ENCODE results near the gene WHRN. TPM values are rescaled to one million over a fixed set of nuclear protein-coding genes. Genes with fewer than 3 reads are reported as not detected.

Gene WHRN
- total RNA-seq, 1 donor from 2014 or later, result 3.2 TPM

- Mint-ChIP-seq H3K4me3 (ENCODE audit: unreplicated experiment) (no peak overlapping the region), H3K4me1 (ENCODE audit: low read depth, unreplicated experiment) (no peaks in the 10 kb centered on the region), H3K27me3 (ENCODE audit: unreplicated experiment) (peaks cover 2% of the 10 kb centered on the region), H3K27ac (ENCODE audit: unreplicated experiment) (no peak overlapping the region), H3K36me3 (ENCODE audit: unreplicated experiment) (peaks cover 9% of the 10 kb centered on the region), H3K9me3 (ENCODE audit: unreplicated experiment) (peaks cover 2% of the 10 kb centered on the region)
- no peak for TF ChIP-seq CTCF (IDR thresholded peaks at IDR 0.05; ENCODE audit: partially characterized antibody, unreplicated experiment)
- no peak for DNase-seq
Measured at GRCh38 chr9:114470121-114470520, 35.2 kb downstream of the WHRN start.

GRCh38 chr9:114469091-114469853, 36.0 kb downstream of the WHRN start:
- no peak for TF ChIP-seq CTCF (IDR thresholded peaks at IDR 0.05; ENCODE audit: partially characterized antibody, unreplicated experiment)
- peaks cover 2% of the 10 kb centered on the region for H3K27me3 Mint-ChIP-seq (ENCODE audit: unreplicated experiment)
- no peak overlapping the region for H3K27ac Mint-ChIP-seq (ENCODE audit: unreplicated experiment)
- H3K4me1 Mint-ChIP-seq (ENCODE audit: low read depth, unreplicated experiment), result no peaks in the 10 kb centered on the region
- H3K9me3 Mint-ChIP-seq (ENCODE audit: unreplicated experiment), result peaks cover 2% of the 10 kb centered on the region
- H3K36me3 Mint-ChIP-seq (ENCODE audit: unreplicated experiment), result peaks cover 9% of the 10 kb centered on the region
- no peak overlapping the region for H3K4me3 Mint-ChIP-seq (ENCODE audit: unreplicated experiment)
- DNase-seq, result no peak

GRCh38 chr9:114467910-114468309, 37.4 kb downstream of the WHRN start:
- no peak for DNase-seq
- peaks cover 9% of the 10 kb centered on the region for H3K36me3 Mint-ChIP-seq (ENCODE audit: unreplicated experiment)
- no peaks in the 10 kb centered on the region for H3K4me1 Mint-ChIP-seq (ENCODE audit: low read depth, unreplicated experiment)
- TF ChIP-seq CTCF (IDR thresholded peaks at IDR 0.05; ENCODE audit: partially characterized antibody, unreplicated experiment), result no peak
- no peak overlapping the region for H3K4me3 Mint-ChIP-seq (ENCODE audit: unreplicated experiment)
- no peak overlapping the region for H3K27ac Mint-ChIP-seq (ENCODE audit: unreplicated experiment)
- peaks cover 2% of the 10 kb centered on the region for H3K9me3 Mint-ChIP-seq (ENCODE audit: unreplicated experiment)
- no peaks in the 10 kb centered on the region for H3K27me3 Mint-ChIP-seq (ENCODE audit: unreplicated experiment)

GRCh38 chr9:114467226-114467750, 38.0 kb downstream of the WHRN start:
- H3K4me3 Mint-ChIP-seq (ENCODE audit: unreplicated experiment), result no peak overlapping the region
- H3K27ac Mint-ChIP-seq (ENCODE audit: unreplicated experiment), result no peak overlapping the region
- peaks cover 6% of the 10 kb centered on the region for H3K36me3 Mint-ChIP-seq (ENCODE audit: unreplicated experiment)
- H3K27me3 Mint-ChIP-seq (ENCODE audit: unreplicated experiment), result no peaks in the 10 kb centered on the region
- H3K9me3 Mint-ChIP-seq (ENCODE audit: unreplicated experiment), result peaks cover 2% of the 10 kb centered on the region
- TF ChIP-seq CTCF (IDR thresholded peaks at IDR 0.05; ENCODE audit: partially characterized antibody, unreplicated experiment), result no peak
- DNase-seq, result no peak
- H3K4me1 Mint-ChIP-seq (ENCODE audit: low read depth, unreplicated experiment), result no peaks in the 10 kb centered on the region
